Endothelial cell (in vitro differentiated cells): ENCODE measurements around the gene ICA1. TPM values are rescaled to one million over a fixed set of nuclear protein-coding genes. Genes with fewer than 3 reads are reported as not detected.

Experiments
- DNase-seq: peaks from one replicate; pipeline ENCODE4 v3.0.0; 2021; ENCODE audit warnings: low spot score
- H3K27ac Mint-ChIP-seq: one replicate; pipeline ENCODE4 v1.8.0; 2021; ENCODE audit warnings: mixed read lengths, inconsistent platforms; ENCODE audit not compliant: unreplicated experiment
- H3K27me3 Mint-ChIP-seq: one replicate; pipeline ENCODE4 v1.8.0; 2021; ENCODE audit warnings: mild to moderate bottlenecking, moderate library complexity, mixed read lengths, inconsistent platforms; ENCODE audit not compliant: unreplicated experiment
- H3K36me3 Mint-ChIP-seq: one replicate; pipeline ENCODE4 v1.8.0; 2021; ENCODE audit warnings: mild to moderate bottlenecking, low read depth, mixed read lengths, inconsistent platforms; ENCODE audit not compliant: unreplicated experiment
- H3K4me1 Mint-ChIP-seq: one replicate; pipeline ENCODE4 v1.8.0; 2021; ENCODE audit warnings: mild to moderate bottlenecking, mixed read lengths, inconsistent platforms; ENCODE audit not compliant: unreplicated experiment
- H3K4me3 Mint-ChIP-seq: one replicate; pipeline ENCODE4 v1.8.0; 2021; ENCODE audit warnings: mild to moderate bottlenecking, mixed read lengths, inconsistent platforms; ENCODE audit not compliant: unreplicated experiment
- H3K9me3 Mint-ChIP-seq: one replicate; pipeline ENCODE4 v1.8.0; 2021; ENCODE audit warnings: mixed read lengths, inconsistent platforms; ENCODE audit not compliant: unreplicated experiment
- total RNA-seq: library from RNA; stranded (reverse); fragmentation: NEBNext Ultra II Directional; extraction: Animal tissue kit (Norgen Biotek cat#: 25700); gene quantifications from one replicate; pipeline ENCODE4 v1.2.1, GENCODE V29; 2021; ENCODE audit not compliant: unreplicated experiment
- TF ChIP-seq, protein P1 (sequence below): fragments of 200-600 bp; sonication (generic); IDR thresholded peaks from one replicate; pipeline ENCODE4 v1.5.0; 2021; ENCODE audit warnings: antibody characterized with exemption; ENCODE audit not compliant: unreplicated experiment

The ICA1 gene
- total RNA-seq, 1 donor from 2014 or later, result 91.4 TPM

DNA sequence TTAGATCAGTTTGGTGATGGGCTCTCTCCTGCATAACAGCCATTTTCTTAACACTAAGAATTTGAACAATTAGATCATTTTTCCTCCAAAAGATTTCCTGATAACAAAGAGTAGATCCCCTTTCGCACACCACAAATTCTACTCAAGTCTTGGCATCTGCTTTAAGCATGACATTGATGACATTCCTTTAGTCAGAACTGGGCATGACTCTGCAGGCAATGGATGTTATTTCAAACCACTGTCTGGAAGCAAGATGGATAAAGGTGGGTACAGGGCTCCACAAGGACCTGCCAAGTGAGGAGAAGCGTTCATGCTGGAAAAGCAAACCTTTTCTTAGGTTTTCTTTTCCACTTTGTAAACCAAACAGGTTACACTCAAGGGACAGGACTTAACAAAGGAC lies 169.8 kb downstream of the ICA1 start:
- TF ChIP-seq, protein P1, sequence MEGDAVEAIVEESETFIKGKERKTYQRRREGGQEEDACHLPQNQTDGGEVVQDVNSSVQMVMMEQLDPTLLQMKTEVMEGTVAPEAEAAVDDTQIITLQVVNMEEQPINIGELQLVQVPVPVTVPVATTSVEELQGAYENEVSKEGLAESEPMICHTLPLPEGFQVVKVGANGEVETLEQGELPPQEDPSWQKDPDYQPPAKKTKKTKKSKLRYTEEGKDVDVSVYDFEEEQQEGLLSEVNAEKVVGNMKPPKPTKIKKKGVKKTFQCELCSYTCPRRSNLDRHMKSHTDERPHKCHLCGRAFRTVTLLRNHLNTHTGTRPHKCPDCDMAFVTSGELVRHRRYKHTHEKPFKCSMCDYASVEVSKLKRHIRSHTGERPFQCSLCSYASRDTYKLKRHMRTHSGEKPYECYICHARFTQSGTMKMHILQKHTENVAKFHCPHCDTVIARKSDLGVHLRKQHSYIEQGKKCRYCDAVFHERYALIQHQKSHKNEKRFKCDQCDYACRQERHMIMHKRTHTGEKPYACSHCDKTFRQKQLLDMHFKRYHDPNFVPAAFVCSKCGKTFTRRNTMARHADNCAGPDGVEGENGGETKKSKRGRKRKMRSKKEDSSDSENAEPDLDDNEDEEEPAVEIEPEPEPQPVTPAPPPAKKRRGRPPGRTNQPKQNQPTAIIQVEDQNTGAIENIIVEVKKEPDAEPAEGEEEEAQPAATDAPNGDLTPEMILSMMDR, result no peak
- peaks cover 5% of the 10 kb centered on the region for H3K36me3 Mint-ChIP-seq
- H3K4me1 Mint-ChIP-seq, result no peaks in the 10 kb centered on the region
- no peak overlapping the region for H3K27ac Mint-ChIP-seq
- H3K4me3 Mint-ChIP-seq, result no peak overlapping the region
- DNase-seq, result no peak
- no peaks in the 10 kb centered on the region for H3K9me3 Mint-ChIP-seq
- peaks cover 3% of the 10 kb centered on the region for H3K27me3 Mint-ChIP-seq

DNA sequence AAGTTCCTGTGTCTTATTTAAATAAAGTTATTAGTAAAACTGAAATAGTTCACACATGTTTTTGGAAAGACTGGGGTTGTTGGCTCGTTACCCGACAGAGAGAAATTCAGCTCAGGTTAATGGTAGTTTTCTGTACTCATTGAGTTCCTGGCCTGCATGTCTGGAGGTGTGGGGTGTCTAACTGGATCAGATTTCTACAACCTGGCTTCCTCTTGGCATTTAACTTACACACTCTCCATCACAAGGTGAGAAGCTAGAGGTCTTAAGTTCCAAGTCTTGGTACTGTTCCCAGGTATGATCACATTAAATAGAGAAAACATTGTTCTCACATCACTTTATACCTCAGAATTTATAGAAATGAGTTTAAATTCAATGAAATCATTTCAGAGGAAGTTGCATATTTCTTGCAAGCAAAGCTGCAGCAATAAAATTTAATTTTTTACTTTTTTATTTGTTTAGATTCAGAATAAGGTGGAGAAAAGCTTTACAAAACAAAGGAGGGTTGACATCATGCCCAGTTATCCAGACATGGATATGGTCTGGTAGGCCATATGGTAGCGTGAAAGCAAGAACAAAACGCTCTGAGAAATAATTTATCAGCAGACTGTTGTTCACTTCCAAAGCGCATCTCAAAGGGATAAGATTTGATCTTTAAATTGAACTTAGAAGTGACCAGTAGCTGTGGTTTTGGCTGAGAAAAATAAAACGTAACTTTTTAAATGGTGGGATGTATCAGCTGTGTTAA lies 172.8 kb downstream of the ICA1 start:
- Mint-ChIP-seq H3K27ac (no peak overlapping the region), H3K27me3 (no peaks in the 10 kb centered on the region), H3K36me3 (no peaks in the 10 kb centered on the region), H3K9me3 (no peaks in the 10 kb centered on the region), H3K4me1 (no peaks in the 10 kb centered on the region), H3K4me3 (no peak overlapping the region)
- TF ChIP-seq, protein P1, result no peak
- no peak for DNase-seq

DNA sequence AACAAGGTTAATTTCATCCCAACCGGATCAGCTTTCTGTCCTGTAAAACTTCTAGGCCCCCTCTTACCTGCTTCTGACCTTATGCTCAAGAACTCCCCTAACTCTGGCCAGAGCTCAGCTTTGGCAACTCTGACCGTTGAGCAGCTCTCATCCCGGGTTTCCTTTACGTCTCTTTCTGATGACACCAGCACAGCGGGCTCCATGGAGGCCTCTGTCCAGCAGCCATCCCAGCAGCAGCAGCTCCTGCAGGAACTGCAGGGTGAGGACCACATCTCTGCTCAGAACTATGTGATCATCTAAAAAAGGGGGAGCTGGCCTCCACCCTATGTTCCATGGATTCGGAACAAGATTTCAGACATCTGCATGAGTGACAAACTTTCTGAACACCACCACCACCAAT lies 175.7 kb downstream of the ICA1 start:
- Mint-ChIP-seq H3K36me3 (no peaks in the 10 kb centered on the region), H3K4me1 (no peaks in the 10 kb centered on the region), H3K9me3 (no peaks in the 10 kb centered on the region), H3K27me3 (no peaks in the 10 kb centered on the region), H3K27ac (no peak overlapping the region), H3K4me3 (no peak overlapping the region)
- no peak for DNase-seq
- TF ChIP-seq, protein P1, result no peak

DNA sequence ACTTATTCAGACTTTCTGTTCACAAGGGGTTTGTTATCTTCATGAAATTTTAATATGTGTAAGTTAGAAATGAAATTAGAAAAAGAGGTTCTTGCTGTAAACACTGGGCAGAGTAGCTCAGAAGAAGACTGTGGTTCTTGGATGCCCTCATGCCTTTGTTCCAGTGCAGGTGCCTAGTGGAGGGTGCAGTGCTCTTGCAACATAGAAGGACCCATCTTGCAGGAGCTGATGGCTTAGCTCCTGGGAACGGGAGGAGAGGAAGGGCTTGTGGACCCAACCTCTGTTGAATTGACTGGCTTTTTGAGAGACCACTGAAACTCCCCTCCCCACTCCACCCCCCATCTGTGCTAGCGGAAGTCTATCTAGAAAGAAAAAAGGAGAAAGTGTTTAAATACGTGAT lies 176.5 kb downstream of the ICA1 start:
- TF ChIP-seq, protein P1, result no peak
- Mint-ChIP-seq H3K4me3 (no peak overlapping the region), H3K27ac (no peak overlapping the region), H3K9me3 (no peaks in the 10 kb centered on the region), H3K36me3 (no peaks in the 10 kb centered on the region), H3K4me1 (no peaks in the 10 kb centered on the region), H3K27me3 (no peaks in the 10 kb centered on the region)
- no peak for DNase-seq

DNA sequence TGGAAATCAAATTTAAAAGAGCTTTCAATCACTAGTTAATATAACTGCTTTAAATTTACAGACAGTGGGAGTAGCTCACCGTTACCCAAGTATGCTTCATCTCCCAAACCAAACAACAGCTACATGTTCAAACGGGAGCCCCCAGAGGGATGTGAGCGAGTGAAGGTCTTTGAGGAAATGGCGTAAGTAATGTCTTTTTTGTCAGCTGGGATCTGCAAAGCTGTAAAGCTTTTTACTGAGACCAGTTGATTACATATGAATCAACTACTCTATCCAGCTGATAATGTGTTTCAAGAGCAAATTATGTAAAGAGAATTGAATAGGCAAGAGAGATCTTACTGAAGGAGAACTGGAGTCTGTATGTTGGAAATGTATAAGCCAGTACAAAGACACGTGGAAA lies 177.1 kb downstream of the ICA1 start:
- Mint-ChIP-seq H3K4me1 (no peaks in the 10 kb centered on the region), H3K4me3 (no peak overlapping the region), H3K27ac (no peak overlapping the region), H3K9me3 (no peaks in the 10 kb centered on the region), H3K36me3 (no peaks in the 10 kb centered on the region), H3K27me3 (no peaks in the 10 kb centered on the region)
- TF ChIP-seq, protein P1, result no peak
- DNase-seq, result no peak
